Endothelial cell of umbilical vein (primary cell): Measurements from ENCODE around the gene TXNRD2. TPM values are rescaled to one million over a fixed set of nuclear protein-coding genes. Genes with fewer than 3 reads are reported as not detected.

Experiments
- BruUV-seq: library from RNA; stranded (reverse); fragments of 400-500 nt; replicated peaks from 2 replicates; lab custom pipeline; 2021; lab: Mats Ljungman, UMichigan
- CTCF ChIA-PET: fragments of 300-600, 350-600 bp; sonication (Branson Sonifier 250); formaldehyde crosslinking; loops from one replicate; lab custom pipeline; 2021; ENCODE audit warnings: antibody characterized with exemption, inconsistent platforms; lab: Charles Lee
- POLR2A ChIA-PET: fragments of 300-600, 350-600 bp; sonication (Branson Sonifier 250); formaldehyde crosslinking; loops from one replicate; lab custom pipeline; 2021; ENCODE audit warnings: antibody characterized with exemption, inconsistent platforms; lab: Charles Lee
- DNase-seq: peaks from one replicate; pipeline ENCODE4 v3.0.0-alpha.2; 2011; ENCODE audit warnings: low read depth, low spot score
- FAIRE-seq: peaks from 2 replicates; lab custom pipeline; 2011; peaks lifted over from hg19 to GRCh38; lab: Jason Lieb, UNC
- H2AFZ ChIP-seq: 2 replicates; pipeline ENCODE4 v1.6.0; 2012; ENCODE audit warnings: low read depth, low read length, control low read depth, inconsistent platforms
- H3K27ac ChIP-seq: 2 replicates; pipeline ENCODE4 v1.5.1; 2011; ENCODE audit warnings: low read depth, mild to moderate bottlenecking, control low read depth, low read length, moderate library complexity; ENCODE audit not compliant: insufficient read depth
- H3K27me3 ChIP-seq, 2 experiments: 2 replicates each; pipeline versions ENCODE4 v1.6.0 to v1.6.1; 2011; ENCODE audit warnings: low read length in 2 of 2, mixed read lengths in 1 of 2; ENCODE audit not compliant: control insufficient read depth in 2 of 2, insufficient read depth in 2 of 2
- H3K36me3 ChIP-seq, 2 experiments: 2 replicates in 1 of 2; 3 replicates in 1 of 2; pipeline ENCODE4 v1.5.1; 2011; ENCODE audit warnings: low read length in 2 of 2, mild to moderate bottlenecking in 1 of 2, moderate library complexity in 1 of 2; ENCODE audit not compliant: control insufficient read depth in 2 of 2, insufficient read depth in 2 of 2; ENCODE audit errors: extremely low read depth in 1 of 2
- H3K4me1 ChIP-seq: 3 replicates; pipeline ENCODE4 v1.5.1; 2011; ENCODE audit warnings: mild to moderate bottlenecking, low read length; ENCODE audit not compliant: control insufficient read depth, insufficient read depth; ENCODE audit errors: extremely low read depth
- H3K4me2 ChIP-seq: 2 replicates; pipeline ENCODE4 v1.6.1; 2011; ENCODE audit warnings: low read length, control low read depth, mixed read lengths; ENCODE audit not compliant: insufficient read depth
- H3K4me3 ChIP-seq, 3 experiments: fragments of 200-600 bp in 1 of 3; sonication (generic), shearing (Covaris generic) in 1 of 3; replicated peaks in 1 of 3; 2 replicates each; pipeline ENCODE4 v1.5.1; 2011 to 2016; ENCODE audit warnings: control low read depth in 3 of 3, low read length in 3 of 3, mild to moderate bottlenecking in 2 of 3, inconsistent platforms in 1 of 3, low read depth in 1 of 3, moderate library complexity in 1 of 3; ENCODE audit not compliant: insufficient read depth in 1 of 3
- H3K79me2 ChIP-seq: 2 replicates; pipeline ENCODE4 v1.6.0; 2012; ENCODE audit warnings: low read length, inconsistent platforms; ENCODE audit not compliant: control insufficient read depth, insufficient read depth
- H3K9ac ChIP-seq: replicated peaks from 2 replicates; pipeline ENCODE3; 2011; ENCODE audit warnings: low read length, control low read depth; ENCODE audit not compliant: insufficient read depth; ENCODE audit errors: extremely low read depth
- H3K9me1 ChIP-seq: replicated peaks from 3 replicates; pipeline ENCODE4 v1.6.0; 2011; ENCODE audit warnings: mild to moderate bottlenecking, low read length; ENCODE audit not compliant: control insufficient read depth, insufficient read depth; ENCODE audit errors: extremely low read depth
- H3K9me3 ChIP-seq: replicated peaks from 2 replicates; pipeline ENCODE4 v1.5.1; 2012; ENCODE audit warnings: low read length, inconsistent platforms; ENCODE audit not compliant: control insufficient read depth, insufficient read depth
- H4K20me1 ChIP-seq: replicated peaks from 2 replicates; pipeline ENCODE3; 2011; ENCODE audit warnings: mild to moderate bottlenecking, low read length; ENCODE audit not compliant: control insufficient read depth, insufficient read depth; ENCODE audit errors: extremely low read depth
- EZH2 ChIP-seq: IDR thresholded peaks from 2 replicates; pipeline ENCODE4 v1.6.1; 2012; ENCODE audit warnings: borderline replicate concordance, low read depth, mild to moderate bottlenecking, moderate library complexity, low read length, inconsistent platforms; ENCODE audit not compliant: severe bottlenecking
- FOS ChIP-seq: IDR thresholded peaks from 2 replicates; pipeline ENCODE4 v1.6.1; 2011; ENCODE audit warnings: mild to moderate bottlenecking, low read length, moderate library complexity, borderline replicate concordance; ENCODE audit not compliant: insufficient read depth
- GATA2 ChIP-seq: IDR thresholded peaks from 2 replicates; pipeline ENCODE4 v1.7.0; 2011; ENCODE audit warnings: low read depth, mild to moderate bottlenecking, moderate library complexity, mixed read lengths, low read length; ENCODE audit not compliant: insufficient read length, insufficient read depth
- JUN ChIP-seq: IDR thresholded peaks from 2 replicates; pipeline ENCODE4 v1.6.1; 2011; ENCODE audit warnings: borderline replicate concordance, low read depth; ENCODE audit not compliant: insufficient read length, insufficient read depth
- MYC ChIP-seq: IDR thresholded peaks from one replicate; pipeline ENCODE4 v1.6.1; 2011; ENCODE audit warnings: mild to moderate bottlenecking, low read depth, low read length
- POLR2A ChIP-seq: IDR thresholded peaks from 2 replicates; pipeline ENCODE4 v1.6.1; 2012; ENCODE audit warnings: low read depth, mild to moderate bottlenecking, control low read depth, low read length
- POLR2AphosphoS5 ChIP-seq: IDR thresholded peaks from 2 replicates; pipeline ENCODE4 v1.6.1; 2012; ENCODE audit warnings: low read depth, mild to moderate bottlenecking, control low read depth, low read length, moderate library complexity; ENCODE audit not compliant: insufficient read depth
- dilution Hi-C: fragments of 300-500 bp; cut with MboI; formaldehyde crosslinking; loops from one replicate; pipeline ENCODE4 v1.15.0; 2019; ENCODE audit warnings: low sequenced_read_pairs; ENCODE audit not compliant: extremely low pct_ligation_motif_present
- intact Hi-C: fragments of 100-400 bp; cut with micrococcal nuclease; formaldehyde crosslinking; loops from one replicate; pipeline ENCODE4 v1.10.0; 2022
- polyA plus RNA-seq, 4 experiments: library from polyadenylated mRNA; depleted of rRNA in 3 of 4; stranded (reverse) in 3 of 4; unstranded in 1 of 4; fragments of >200 nt; gene quantifications; 2 replicates each; pipeline versions ENCODE4 v1.2.1 to v1.2.3, GENCODE V29; 2011 to 2012; ENCODE audit warnings: missing spikeins in 1 of 4
- total RNA-seq: library from RNA; stranded (reverse); gene quantifications from 2 replicates; pipeline ENCODE4 v1.2.3, GENCODE V29; 2021
- TF ChIP-seq, protein P1 (sequence below): IDR thresholded peaks from 2 replicates; pipeline ENCODE4 v1.6.1; 2011; ENCODE audit not compliant: insufficient read depth, insufficient read length
- TF ChIP-seq, protein P2 (sequence below), 2 donors: IDR thresholded peaks; 1 replicate in 1 of 2; 2 replicates in 1 of 2; pipeline ENCODE4 v1.5.1; 2011; ENCODE audit warnings: low read length in 2 of 2, mild to moderate bottlenecking in 2 of 2, moderate library complexity in 2 of 2, control low read depth in 1 of 2, inconsistent platforms in 1 of 2, low read depth in 1 of 2; ENCODE audit not compliant: insufficient read depth in 1 of 2; ENCODE audit errors: extremely low read depth in 1 of 2

TXNRD2 gene
- total and polyA plus RNA-seq, 2 donors (not counting 3 experiments of a cell fraction or from before 2014, with no cell fraction given), result 211 to 440 TPM

- H4K20me1 ChIP-seq, result no peaks in the 10 kb centered on the region
- intact Hi-C loops (no loop called here), dilution Hi-C loops (no loop called here)
- no peak overlapping the region for H2AFZ ChIP-seq
- H3K27ac ChIP-seq, result no peak overlapping the region
- POLR2A ChIA-PET, result no interaction called here
- no peaks in the 10 kb centered on the region for H3K9me3 ChIP-seq
- no peaks in the 10 kb centered on the region for H3K4me1 ChIP-seq
- no peak for TF ChIP-seq POLR2AphosphoS5
- no peak for TF ChIP-seq EZH2
- no peak for TF ChIP-seq POLR2A
- no peak for TF ChIP-seq FOS
- TF ChIP-seq, protein P1, sequence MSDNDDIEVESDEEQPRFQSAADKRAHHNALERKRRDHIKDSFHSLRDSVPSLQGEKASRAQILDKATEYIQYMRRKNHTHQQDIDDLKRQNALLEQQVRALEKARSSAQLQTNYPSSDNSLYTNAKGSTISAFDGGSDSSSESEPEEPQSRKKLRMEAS, result no peak
- TF ChIP-seq, protein P2, sequence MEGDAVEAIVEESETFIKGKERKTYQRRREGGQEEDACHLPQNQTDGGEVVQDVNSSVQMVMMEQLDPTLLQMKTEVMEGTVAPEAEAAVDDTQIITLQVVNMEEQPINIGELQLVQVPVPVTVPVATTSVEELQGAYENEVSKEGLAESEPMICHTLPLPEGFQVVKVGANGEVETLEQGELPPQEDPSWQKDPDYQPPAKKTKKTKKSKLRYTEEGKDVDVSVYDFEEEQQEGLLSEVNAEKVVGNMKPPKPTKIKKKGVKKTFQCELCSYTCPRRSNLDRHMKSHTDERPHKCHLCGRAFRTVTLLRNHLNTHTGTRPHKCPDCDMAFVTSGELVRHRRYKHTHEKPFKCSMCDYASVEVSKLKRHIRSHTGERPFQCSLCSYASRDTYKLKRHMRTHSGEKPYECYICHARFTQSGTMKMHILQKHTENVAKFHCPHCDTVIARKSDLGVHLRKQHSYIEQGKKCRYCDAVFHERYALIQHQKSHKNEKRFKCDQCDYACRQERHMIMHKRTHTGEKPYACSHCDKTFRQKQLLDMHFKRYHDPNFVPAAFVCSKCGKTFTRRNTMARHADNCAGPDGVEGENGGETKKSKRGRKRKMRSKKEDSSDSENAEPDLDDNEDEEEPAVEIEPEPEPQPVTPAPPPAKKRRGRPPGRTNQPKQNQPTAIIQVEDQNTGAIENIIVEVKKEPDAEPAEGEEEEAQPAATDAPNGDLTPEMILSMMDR (IDR thresholded peaks at IDR 0.05; ENCODE audit: extremely low read depth in 1 of 2, insufficient read depth in 1 of 2, low read depth in 1 of 2, low read length in 2 of 2), result no peak
- TF ChIP-seq MYC, result no peak
- TF ChIP-seq JUN, result no peak
- TF ChIP-seq GATA2, result no peak
- no peaks in the 10 kb centered on the region for H3K27me3 ChIP-seq
- CTCF ChIA-PET, result no interaction called here
- no peak overlapping the region for H3K9ac ChIP-seq
- FAIRE-seq (peak; percentile 67), DNase-seq (no peak)
- BruUV-seq, result no TSS peak
- H3K79me2 ChIP-seq, result no peaks in the 10 kb centered on the region
- H3K9me1 ChIP-seq, result no peaks in the 10 kb centered on the region
- no peak overlapping the region for H3K4me3 ChIP-seq
- H3K36me3 ChIP-seq, result no peaks in the 10 kb centered on the region
- H3K4me2 ChIP-seq, result no peak overlapping the region
Measured at GRCh38 chr22:19828035-19828401, 113.6 kb downstream of the TXNRD2 start.
